ENCODE data around the gene CABP1. TPM values are rescaled to one million over a fixed set of nuclear protein-coding genes. Genes with fewer than 3 reads are reported as not detected.
A peak's percentile ranks its signal among the peaks of the same experiment; 100 is the strongest.

The CABP1 gene
- total RNA-seq, 6 experiments from 2014 or later: 0.26 TPM; not detected in 5

DNA sequence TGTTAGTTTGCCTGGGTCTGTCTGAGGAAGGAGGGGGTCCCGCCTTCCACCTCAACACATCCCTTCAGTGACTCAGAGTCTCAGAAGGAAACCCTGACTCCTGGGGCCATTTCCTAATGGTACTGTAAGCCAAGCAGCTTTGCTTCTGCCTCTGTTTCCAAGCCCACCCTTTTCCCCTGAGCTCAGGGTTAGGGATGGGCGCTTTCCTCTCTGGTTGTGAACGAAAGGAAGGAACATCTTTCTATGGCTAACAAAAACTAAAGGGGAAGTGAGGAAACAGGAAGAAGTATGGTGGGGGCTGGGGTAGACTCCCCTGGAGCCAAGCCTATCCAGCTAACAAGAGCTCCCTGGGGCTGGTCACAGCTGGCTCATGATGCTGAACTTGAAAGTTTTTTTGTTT is 58.2 kb downstream of the CABP1 start:
- peaks cover 0 to 2% (median 0%) of the 10 kb centered on the region in 4 donors for H3K4me1 ChIP-seq
- WGBS (ENCODE audit: insufficient coverage, low coverage, low lambda C conversion rate, missing lambda C conversion rate): 77% methylated on average over 2 of the region's 3 CpGs
- H3K4me3 ChIP-seq: no peak overlapping the region
- H3K9me3 ChIP-seq: no peaks in the 10 kb centered on the region
- DNase-seq (no peak), ATAC-seq (peak; percentile 35 to 50 (median 49))
- TF ChIP-seq POLR2A (IDR thresholded peaks at IDR 0.05): no peak
- TF ChIP-seq, protein P1, sequence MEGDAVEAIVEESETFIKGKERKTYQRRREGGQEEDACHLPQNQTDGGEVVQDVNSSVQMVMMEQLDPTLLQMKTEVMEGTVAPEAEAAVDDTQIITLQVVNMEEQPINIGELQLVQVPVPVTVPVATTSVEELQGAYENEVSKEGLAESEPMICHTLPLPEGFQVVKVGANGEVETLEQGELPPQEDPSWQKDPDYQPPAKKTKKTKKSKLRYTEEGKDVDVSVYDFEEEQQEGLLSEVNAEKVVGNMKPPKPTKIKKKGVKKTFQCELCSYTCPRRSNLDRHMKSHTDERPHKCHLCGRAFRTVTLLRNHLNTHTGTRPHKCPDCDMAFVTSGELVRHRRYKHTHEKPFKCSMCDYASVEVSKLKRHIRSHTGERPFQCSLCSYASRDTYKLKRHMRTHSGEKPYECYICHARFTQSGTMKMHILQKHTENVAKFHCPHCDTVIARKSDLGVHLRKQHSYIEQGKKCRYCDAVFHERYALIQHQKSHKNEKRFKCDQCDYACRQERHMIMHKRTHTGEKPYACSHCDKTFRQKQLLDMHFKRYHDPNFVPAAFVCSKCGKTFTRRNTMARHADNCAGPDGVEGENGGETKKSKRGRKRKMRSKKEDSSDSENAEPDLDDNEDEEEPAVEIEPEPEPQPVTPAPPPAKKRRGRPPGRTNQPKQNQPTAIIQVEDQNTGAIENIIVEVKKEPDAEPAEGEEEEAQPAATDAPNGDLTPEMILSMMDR (IDR thresholded peaks at IDR 0.05): no peak
- no peaks in the 10 kb centered on the region for H3K27me3 ChIP-seq
- peaks cover 13 to 77% (median 34%) of the 10 kb centered on the region in 4 donors for H3K36me3 ChIP-seq
- intact Hi-C loops (cut with DNase I): no loop called here
- peak overlapping the region in 1 of 3 donors; percentile 24 for H3K27ac ChIP-seq

DNA sequence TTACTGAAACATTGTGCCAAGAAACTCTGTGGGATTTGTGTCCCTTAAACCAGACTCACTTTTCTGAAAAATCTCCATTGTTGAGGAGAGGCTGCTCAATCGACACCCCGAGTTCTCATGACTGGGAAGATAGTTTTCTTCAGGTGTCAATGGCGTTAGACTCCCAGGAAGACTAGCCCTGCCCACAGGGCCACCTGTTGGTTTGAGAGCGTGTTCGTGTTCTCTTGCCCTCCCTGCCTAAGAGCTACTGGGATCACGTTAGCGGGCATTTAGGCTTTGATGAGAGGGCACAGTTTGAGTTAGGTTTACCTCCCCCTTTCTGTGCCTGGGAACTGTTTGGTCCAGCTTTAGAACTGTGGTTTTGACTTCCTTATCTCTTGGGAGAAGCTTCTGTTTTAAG is 59.1 kb downstream of the CABP1 start:
- no peak for ATAC-seq
- Histone ChIP-seq H3K27ac (no peak overlapping the region), H3K9me3 (no peaks in the 10 kb centered on the region), H3K36me3 (peaks cover 13 to 70% (median 31%) of the 10 kb centered on the region in 4 donors), H3K27me3 (no peaks in the 10 kb centered on the region), H3K4me1 (no peaks in the 10 kb centered on the region), H3K4me3 (no peak overlapping the region)
- TF ChIP-seq POLR2A (IDR thresholded peaks at IDR 0.05): no peak
- TF ChIP-seq, protein P1 (IDR thresholded peaks at IDR 0.05): no peak
- WGBS (ENCODE audit: insufficient coverage, low coverage, low lambda C conversion rate, missing lambda C conversion rate): 100% methylated on average over 2 of the region's 7 CpGs
- DNase-seq: no peak
- intact Hi-C loops (cut with DNase I): no loop called here

DNA sequence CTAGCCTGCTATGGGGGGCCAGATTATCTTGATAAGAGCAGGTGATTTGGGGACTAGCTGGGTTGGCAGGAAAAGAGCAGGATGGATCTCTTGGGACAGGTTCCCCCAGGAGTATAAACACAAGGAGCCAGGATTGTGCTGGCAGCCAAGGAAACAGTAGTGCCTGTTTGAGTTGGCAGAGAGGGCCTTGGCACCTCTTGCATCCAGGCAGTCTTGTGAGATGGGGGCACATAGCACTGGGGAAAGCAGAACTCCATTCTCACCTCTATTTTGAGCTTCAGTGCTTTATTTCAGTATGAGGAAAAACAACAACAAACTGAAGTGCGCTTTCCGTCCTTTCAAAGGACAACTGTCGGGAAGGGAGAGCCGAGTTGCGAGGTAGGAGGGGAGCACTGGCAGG is 60.5 kb downstream of the CABP1 start:
- Histone ChIP-seq H3K36me3 (peaks cover 11 to 56% (median 23%) of the 10 kb centered on the region in 4 donors), H3K4me1 (peaks cover 0 to 8% (median 0%) of the 10 kb centered on the region in 4 donors), H3K27ac (no peak overlapping the region), H3K27me3 (no peaks in the 10 kb centered on the region), H3K9me3 (no peaks in the 10 kb centered on the region), H3K4me3 (no peak overlapping the region)
- 79% methylated on average over 5 of the region's 5 CpGs for WGBS (ENCODE audit: insufficient coverage, low coverage, low lambda C conversion rate, missing lambda C conversion rate)
- ATAC-seq: no peak
- intact Hi-C loops (cut with DNase I): no loop called here
- TF ChIP-seq, protein P1 (IDR thresholded peaks at IDR 0.05): no peak
- TF ChIP-seq POLR2A (IDR thresholded peaks at IDR 0.05): no peak
- DNase-seq: no peak

DNA sequence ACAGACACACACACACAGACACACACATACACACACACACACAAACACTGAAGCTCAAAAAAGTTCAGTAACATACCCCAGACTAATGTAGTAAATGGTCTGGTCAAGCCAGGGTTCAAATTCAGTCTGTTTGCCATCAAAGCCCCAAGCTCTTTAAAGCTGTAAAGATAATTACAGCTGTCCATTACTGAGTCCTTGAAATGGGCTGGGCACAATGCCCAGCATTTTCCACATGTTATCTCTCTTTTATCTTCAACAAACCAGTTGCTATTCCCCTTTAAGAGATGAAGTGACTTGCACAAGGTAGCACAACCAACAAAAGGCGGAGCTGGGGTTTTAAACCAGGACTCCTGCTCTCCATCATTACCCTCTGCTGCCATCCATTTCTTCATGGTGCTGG is 62.2 kb downstream of the CABP1 start:
- Histone ChIP-seq H3K9me3 (no peaks in the 10 kb centered on the region), H3K27me3 (no peaks in the 10 kb centered on the region), H3K4me1 (peaks cover 0 to 12% (median 0%) of the 10 kb centered on the region in 4 donors), H3K36me3 (peaks cover 0 to 39% (median 20%) of the 10 kb centered on the region in 4 donors), H3K27ac (no peak overlapping the region), H3K4me3 (no peak overlapping the region)
- WGBS (ENCODE audit: insufficient coverage, low coverage, low lambda C conversion rate, missing lambda C conversion rate): 100% methylated on average over 1 of the region's 1 CpG
- peak in 3 of 4 donors; percentile 11 to 36 (median 16) for ATAC-seq
- intact Hi-C loops (cut with DNase I): no loop called here
- DNase-seq: no peak
- TF ChIP-seq POLR2A (IDR thresholded peaks at IDR 0.05): no peak
- TF ChIP-seq, protein P1 (IDR thresholded peaks at IDR 0.05): no peak
